NOMO-1 treated with DMSO at 0.1 percent for 48 hours (cell line): ENCODE results near the gene IFNL4.

Experiments used
- DNase-seq: peaks from one replicate; lab custom pipeline; 2025; ENCODE audit not compliant: unreplicated experiment; lab: John Stamatoyannopoulos, UW

Gene IFNL4

DNA sequence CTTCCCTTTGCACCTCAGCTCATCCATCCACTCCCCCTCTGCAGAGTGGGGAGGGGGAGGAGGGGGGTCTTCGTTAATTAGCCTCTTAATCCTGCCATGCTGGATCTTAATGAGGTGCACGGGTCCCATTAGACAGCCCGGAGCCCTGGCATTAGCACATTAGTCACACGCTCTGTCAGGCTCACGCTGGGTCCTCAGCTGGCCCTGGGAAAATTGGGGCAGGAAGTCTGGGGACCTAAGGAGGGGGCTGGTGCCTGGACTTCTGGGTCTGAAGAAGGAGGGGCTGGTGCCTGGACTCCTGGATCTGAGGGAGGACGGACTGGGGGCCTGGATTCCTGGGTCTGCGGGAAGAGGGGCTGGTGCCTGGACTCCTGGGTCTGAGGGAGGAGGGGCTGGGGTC, 52.3 kb downstream of the IFNL4 start:
- DNase-seq: no peak
